ENCODE results near the gene ZNF581. TPM values are rescaled to one million over a fixed set of nuclear protein-coding genes. Genes with fewer than 3 reads are reported as not detected.

Gene ZNF581
- total RNA-seq, 4 donors from 2014 or later: 16.3 to 27.1 (median 20.2) TPM

GRCh38 chr19:55640577-55641425 is 2.6 kb upstream of the ZNF581 start, which contains the start of gene ZNF580:
Gene ZNF580 (plus strand): TSS chr19:55641002. CDS start chr19:55642509, 1,507 bp downstream.
- WGBS: 1% methylated on average over 22 of the region's 89 CpGs
- no peaks in the 10 kb centered on the region for H3K27me3 ChIP-seq
- TF ChIP-seq POLR2A (IDR thresholded peaks at IDR 0.05) (no peak), EP300 (IDR thresholded peaks at IDR 0.05) (no peak), CTCF (IDR thresholded peaks at IDR 0.05) (no peak), POLR2AphosphoS5 (IDR thresholded peaks at IDR 0.05) (no peak)
- peaks cover 10% of the 10 kb centered on the region for H3K36me3 ChIP-seq
- no peak for DNase-seq (ENCODE audit: low spot score in 2 of 2)
- no peaks in the 10 kb centered on the region for H3K9me3 ChIP-seq
- H3K4me3 ChIP-seq: peak within 1 kb of the TSS; percentile 93
- H3K4me1 ChIP-seq: peaks cover 84% of the 10 kb centered on the region
- peak within 1 kb of the TSS; percentile 87 for H3K27ac ChIP-seq

- no peaks in the 10 kb centered on the region for H3K27me3 ChIP-seq
- H3K27ac ChIP-seq: peak overlapping the region; percentile 87
- no peak for TF ChIP-seq EP300 (IDR thresholded peaks at IDR 0.05)
- no peak for TF ChIP-seq POLR2AphosphoS5 (IDR thresholded peaks at IDR 0.05)
- no peaks in the 10 kb centered on the region for H3K9me3 ChIP-seq
- peaks cover 13% of the 10 kb centered on the region for H3K36me3 ChIP-seq
- WGBS: 2% methylated on average over 25 of the region's 25 CpGs
- peak overlapping the region; percentile 93 for H3K4me3 ChIP-seq
- peaks cover 76% of the 10 kb centered on the region for H3K4me1 ChIP-seq
- no peak for DNase-seq (ENCODE audit: low spot score in 2 of 2)
Observed at GRCh38 chr19:55641426-55642152, 1.9 kb upstream of the ZNF581 start.

- Histone ChIP-seq H3K27me3 (no peaks in the 10 kb centered on the region), H3K4me3 (peak overlapping the region; percentile 93), H3K27ac (peak overlapping the region; percentile 87), H3K36me3 (peaks cover 13% of the 10 kb centered on the region), H3K9me3 (no peaks in the 10 kb centered on the region), H3K4me1 (peaks cover 71% of the 10 kb centered on the region)
- TF ChIP-seq EP300 (IDR thresholded peaks at IDR 0.05): no peak
- no peak for TF ChIP-seq POLR2A (IDR thresholded peaks at IDR 0.05)
- no peak for TF ChIP-seq CTCF (IDR thresholded peaks at IDR 0.05)
- no peak for TF ChIP-seq POLR2AphosphoS5 (IDR thresholded peaks at IDR 0.05)
- no peak for DNase-seq (ENCODE audit: low spot score in 2 of 2)
- WGBS: 2% methylated on average over 18 of the region's 65 CpGs
Observed at GRCh38 chr19:55642153-55643002, 1.1 kb upstream of the ZNF581 start.

- DNase-seq (ENCODE audit: low spot score in 2 of 2): no peak
- Histone ChIP-seq H3K4me1 (peaks cover 71% of the 10 kb centered on the region), H3K9me3 (no peaks in the 10 kb centered on the region), H3K27me3 (no peaks in the 10 kb centered on the region), H3K27ac (peak overlapping the region; percentile 87), H3K36me3 (peaks cover 13% of the 10 kb centered on the region), H3K4me3 (peak overlapping the region; percentile 93)
- WGBS: 0% methylated on average over 15 of the region's 15 CpGs
- TF ChIP-seq POLR2AphosphoS5 (IDR thresholded peaks at IDR 0.05): no peak
- TF ChIP-seq CTCF (IDR thresholded peaks at IDR 0.05): no peak
- TF ChIP-seq POLR2A (IDR thresholded peaks at IDR 0.05): no peak
- TF ChIP-seq EP300 (IDR thresholded peaks at IDR 0.05): no peak
Observed at GRCh38 chr19:55643887-55644176, 383 bp downstream of the ZNF581 start.

GRCh38 chr19:55644191-55644833 is 863 bp downstream of the ZNF581 start:
- peaks cover 13% of the 10 kb centered on the region for H3K36me3 ChIP-seq
- DNase-seq (ENCODE audit: low spot score in 2 of 2): peak in 1 of 2 donors; percentile 57
- WGBS: 49% methylated on average over 12 of the region's 12 CpGs
- no peaks in the 10 kb centered on the region for H3K9me3 ChIP-seq
- TF ChIP-seq EP300 (IDR thresholded peaks at IDR 0.05): no peak
- TF ChIP-seq POLR2A (IDR thresholded peaks at IDR 0.05): no peak
- TF ChIP-seq POLR2AphosphoS5 (IDR thresholded peaks at IDR 0.05): no peak
- TF ChIP-seq CTCF (IDR thresholded peaks at IDR 0.05): no peak
- no peaks in the 10 kb centered on the region for H3K27me3 ChIP-seq
- H3K4me3 ChIP-seq: peak overlapping the region; percentile 93
- no peak overlapping the region for H3K27ac ChIP-seq
- H3K4me1 ChIP-seq: peaks cover 71% of the 10 kb centered on the region

Data from suprapubic skin (tissue), 4 donors.